ENCODE results near the gene EXOC7.
"Not testable (repeated sequence)": the region's sequence is repeated elsewhere in the genome, so short reads cannot be mapped to it uniquely, and the experiment has no call there.

The EXOC7 gene

DNA sequence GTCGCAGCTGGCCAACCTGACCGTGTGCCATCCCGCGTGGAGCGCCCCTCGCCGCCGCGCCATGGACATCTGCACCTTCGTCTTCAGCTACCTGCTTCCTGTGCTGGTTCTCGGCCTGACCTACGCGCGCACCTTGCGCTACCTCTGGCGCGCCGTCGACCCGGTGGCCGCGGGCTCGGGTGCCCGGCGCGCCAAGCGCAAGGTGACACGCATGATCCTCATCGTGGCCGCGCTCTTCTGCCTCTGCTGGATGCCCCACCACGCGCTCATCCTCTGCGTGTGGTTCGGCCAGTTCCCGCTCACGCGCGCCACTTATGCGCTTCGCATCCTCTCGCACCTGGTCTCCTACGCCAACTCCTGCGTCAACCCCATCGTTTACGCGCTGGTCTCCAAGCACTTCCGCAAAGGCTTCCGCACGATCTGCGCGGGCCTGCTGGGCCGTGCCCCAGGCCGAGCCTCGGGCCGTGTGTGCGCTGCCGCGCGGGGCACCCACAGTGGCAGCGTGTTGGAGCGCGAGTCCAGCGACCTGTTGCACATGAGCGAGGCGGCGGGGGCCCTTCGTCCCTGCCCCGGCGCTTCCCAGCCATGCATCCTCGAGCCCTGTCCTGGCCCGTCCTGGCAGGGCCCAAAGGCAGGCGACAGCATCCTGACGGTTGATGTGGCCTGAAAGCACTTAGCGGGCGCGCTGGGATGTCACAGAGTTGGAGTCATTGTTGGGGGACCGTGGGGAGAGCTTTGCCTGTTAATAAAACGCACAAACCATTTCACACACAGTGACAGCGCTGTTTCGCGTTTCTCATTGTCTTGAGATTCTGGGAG lies 26.6 kb downstream of the EXOC7 start:
- H3K4me3 ChIP-seq (ENCODE audit: extremely low read depth, insufficient read depth, low read length, poor library complexity, severe bottlenecking), result no peak overlapping the region
- 9 to 11% methylated on average over 67 to 72 of the region's 82 CpGs for WGBS, 2 experiments (ENCODE audit: insufficient coverage in 2 of 2)
- no peak overlapping the region for H3K27ac ChIP-seq (ENCODE audit: low read depth, low read length, severe bottlenecking)
- no peaks in the 10 kb centered on the region for H3K36me3 ChIP-seq (ENCODE audit: control insufficient read depth, insufficient read depth, low read length)
- no peaks in the 10 kb centered on the region for H3K9me3 ChIP-seq (ENCODE audit: control insufficient read depth, low read length)
- peaks cover 18% of the 10 kb centered on the region for H3K4me1 ChIP-seq (ENCODE audit: control insufficient read depth, insufficient read depth, low read length, poor library complexity, severe bottlenecking)

DNA sequence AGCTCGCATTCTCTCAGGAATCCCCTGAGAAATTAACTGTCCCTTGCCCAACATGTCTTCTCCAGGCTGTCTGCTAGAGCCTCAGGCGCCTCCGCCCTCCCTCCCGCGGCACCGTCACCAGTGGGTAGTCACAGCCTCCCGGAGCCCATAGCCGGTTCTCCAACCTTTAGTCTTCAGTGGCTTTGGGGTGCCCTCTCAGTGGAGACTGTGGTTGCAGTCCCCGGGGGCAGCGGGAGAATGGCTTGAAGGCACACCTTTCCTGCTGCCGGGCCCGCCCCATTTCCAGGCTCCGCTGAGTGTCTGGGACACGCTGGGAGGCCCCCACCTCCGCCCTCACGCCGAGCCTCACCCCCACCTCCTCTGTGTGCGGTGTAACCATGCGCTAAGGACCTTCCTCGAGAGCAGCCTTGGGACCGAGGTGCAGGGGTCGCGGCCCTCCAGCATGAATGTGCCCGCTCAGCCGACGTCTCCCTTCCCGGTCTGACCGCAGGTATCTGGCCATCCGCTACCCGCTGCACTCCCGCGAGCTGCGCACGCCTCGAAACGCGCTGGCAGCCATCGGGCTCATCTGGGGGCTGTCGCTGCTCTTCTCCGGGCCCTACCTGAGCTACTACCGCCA lies 27.3 kb downstream of the EXOC7 start:
- no peaks in the 10 kb centered on the region for H3K9me3 ChIP-seq (ENCODE audit: control insufficient read depth, low read length)
- H3K4me3 ChIP-seq (ENCODE audit: extremely low read depth, insufficient read depth, low read length, poor library complexity, severe bottlenecking), result no peak overlapping the region
- H3K36me3 ChIP-seq (ENCODE audit: control insufficient read depth, insufficient read depth, low read length), result no peaks in the 10 kb centered on the region
- H3K27ac ChIP-seq (ENCODE audit: low read depth, low read length, severe bottlenecking), result no peak overlapping the region
- 5 to 7% methylated on average over 40 to 41 of the region's 41 CpGs for WGBS, 2 experiments (ENCODE audit: insufficient coverage in 2 of 2)
- peaks cover 18% of the 10 kb centered on the region for H3K4me1 ChIP-seq (ENCODE audit: control insufficient read depth, insufficient read depth, low read length, poor library complexity, severe bottlenecking)

GRCh38 chr17:76075364-76076145 lies 28.0 kb downstream of the EXOC7 start:
- 2 to 3% methylated on average over 34 to 38 of the region's 48 CpGs for WGBS, 2 experiments (ENCODE audit: insufficient coverage in 2 of 2)
- H3K36me3 ChIP-seq (ENCODE audit: control insufficient read depth, insufficient read depth, low read length), result no peaks in the 10 kb centered on the region
- H3K27ac ChIP-seq (ENCODE audit: low read depth, low read length, severe bottlenecking), result no peak overlapping the region
- H3K9me3 ChIP-seq (ENCODE audit: control insufficient read depth, low read length), result no peaks in the 10 kb centered on the region
- H3K4me1 ChIP-seq (ENCODE audit: control insufficient read depth, insufficient read depth, low read length, poor library complexity, severe bottlenecking), result peaks cover 17% of the 10 kb centered on the region
- no peak overlapping the region for H3K4me3 ChIP-seq (ENCODE audit: extremely low read depth, insufficient read depth, low read length, poor library complexity, severe bottlenecking)

DNA sequence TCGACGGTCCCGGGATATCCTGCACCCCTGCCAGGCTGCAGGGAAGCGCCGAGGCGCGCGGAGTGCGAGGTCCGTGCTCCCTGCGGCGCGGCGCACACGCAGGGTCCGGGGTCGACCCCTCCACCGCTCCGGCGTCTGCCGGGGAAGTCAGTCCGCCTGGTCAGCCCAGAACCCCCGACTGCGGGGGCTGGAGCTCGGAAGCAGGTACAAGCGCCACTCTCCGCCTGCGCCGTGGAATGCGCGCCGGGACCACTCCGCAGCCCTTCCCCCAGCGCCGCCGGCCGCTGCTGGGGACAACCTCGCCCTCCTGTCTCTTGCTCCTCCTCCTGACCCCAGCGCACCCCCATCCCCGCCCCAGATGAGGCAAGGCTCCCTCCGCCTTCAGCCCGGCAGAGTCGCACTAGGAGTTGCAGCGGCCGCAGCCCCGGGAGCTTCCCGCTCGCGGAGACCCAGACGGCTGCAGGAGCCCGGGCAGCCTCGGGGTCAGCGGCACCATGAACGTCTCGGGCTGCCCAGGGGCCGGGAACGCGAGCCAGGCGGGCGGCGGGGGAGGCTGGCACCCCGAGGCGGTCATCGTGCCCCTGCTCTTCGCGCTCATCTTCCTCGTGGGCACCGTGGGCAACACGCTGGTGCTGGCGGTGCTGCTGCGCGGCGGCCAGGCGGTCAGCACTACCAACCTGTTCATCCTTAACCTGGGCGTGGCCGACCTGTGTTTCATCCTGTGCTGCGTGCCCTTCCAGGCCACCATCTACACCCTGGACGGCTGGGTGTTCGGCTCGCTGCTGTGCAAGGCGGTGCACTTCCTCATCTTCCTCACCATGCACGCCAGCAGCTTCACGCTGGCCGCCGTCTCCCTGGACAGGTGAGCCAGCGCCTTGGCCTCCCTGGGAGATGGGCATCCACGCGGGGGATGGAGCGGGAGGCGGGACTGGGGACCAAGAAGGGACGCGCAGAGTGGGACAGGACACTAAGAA lies 28.9 kb downstream of the EXOC7 start, which contains the start of gene GALR2:
Gene GALR2 (plus strand): TSS at position 392 of the 974 bp plus-strand sequence. CDS start 103 bp downstream, at position 495.
- Histone ChIP-seq H3K4me3 (ENCODE audit: extremely low read depth, insufficient read depth, low read length, poor library complexity, severe bottlenecking) (peak within 1 kb of the TSS; percentile 12), H3K36me3 (ENCODE audit: control insufficient read depth, insufficient read depth, low read length) (no peaks in the 10 kb centered on the region), H3K9me3 (ENCODE audit: control insufficient read depth, low read length) (no peaks in the 10 kb centered on the region), H3K4me1 (ENCODE audit: control insufficient read depth, insufficient read depth, low read length, poor library complexity, severe bottlenecking) (peaks cover 11% of the 10 kb centered on the region), H3K27ac (ENCODE audit: low read depth, low read length, severe bottlenecking) (no peak within 1 kb of the TSS)
- 1 to 3% methylated on average over 65 to 80 of the region's 92 CpGs for WGBS, 2 experiments (ENCODE audit: insufficient coverage in 2 of 2)

DNA sequence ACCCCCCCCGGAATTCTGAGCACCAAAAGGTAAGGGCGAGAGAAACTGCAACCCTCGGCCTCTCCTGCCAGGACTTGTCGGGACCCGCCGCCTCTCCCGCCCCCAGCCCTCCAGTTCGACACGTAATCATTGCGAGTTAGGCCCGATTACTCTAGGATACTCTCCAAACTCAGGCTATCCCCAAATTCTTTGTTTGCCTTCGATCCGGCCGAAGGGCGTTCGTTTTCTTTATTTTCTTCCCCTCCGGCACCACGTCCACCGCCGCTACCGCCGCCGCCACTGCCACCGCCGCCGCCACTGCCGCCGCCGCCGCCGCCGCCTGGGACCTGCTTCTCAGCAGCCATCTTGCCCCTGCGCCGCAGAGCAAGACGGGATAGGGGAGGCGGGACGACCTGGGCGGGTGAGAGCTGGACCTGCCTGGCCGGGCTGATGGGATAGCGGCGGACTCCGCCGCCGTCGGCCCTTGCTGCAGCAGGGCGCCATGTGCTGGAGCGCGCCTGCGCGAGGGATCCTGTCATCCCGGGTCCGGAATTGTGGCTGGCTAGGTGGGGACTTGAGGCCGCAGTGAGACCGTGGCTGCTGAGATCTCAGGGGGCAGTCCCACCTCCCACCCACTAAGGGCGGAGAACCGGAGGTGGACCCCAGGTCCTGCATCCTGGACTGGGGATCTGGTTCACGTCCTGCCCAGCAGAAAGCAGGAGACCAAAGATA lies 31.3 kb downstream of the EXOC7 start, which contains the start of gene SRP68:
Gene SRP68 (minus strand): TSS at position 370 of the 711 bp plus-strand sequence. CDS start 26 bp downstream, at position 344.
- peaks cover 11% of the 10 kb centered on the region for H3K4me1 ChIP-seq (ENCODE audit: control insufficient read depth, insufficient read depth, low read length, poor library complexity, severe bottlenecking)
- H3K36me3 ChIP-seq (ENCODE audit: control insufficient read depth, insufficient read depth, low read length), result peaks cover 20% of the 10 kb centered on the region
- no peaks in the 10 kb centered on the region for H3K9me3 ChIP-seq (ENCODE audit: control insufficient read depth, low read length)
- H3K4me3 ChIP-seq (ENCODE audit: extremely low read depth, insufficient read depth, low read length, poor library complexity, severe bottlenecking), result peak within 1 kb of the TSS; percentile 81
- H3K27ac ChIP-seq (ENCODE audit: low read depth, low read length, severe bottlenecking), result peak within 1 kb of the TSS; percentile 36
- WGBS, 2 experiments (ENCODE audit: insufficient coverage in 2 of 2), result 1% methylated on average over 46 to 49 of the region's 57 CpGs

GRCh38 chr17:76071531-76072147 lies 31.9 kb downstream of the EXOC7 start:
- H3K9me3 ChIP-seq (ENCODE audit: control insufficient read depth, low read length), result no peaks in the 10 kb centered on the region
- H3K27ac ChIP-seq (ENCODE audit: low read depth, low read length, severe bottlenecking), result peak overlapping the region; percentile 36
- H3K4me1 ChIP-seq (ENCODE audit: control insufficient read depth, insufficient read depth, low read length, poor library complexity, severe bottlenecking), result peaks cover 10% of the 10 kb centered on the region
- peak overlapping the region; percentile 81 for H3K4me3 ChIP-seq (ENCODE audit: extremely low read depth, insufficient read depth, low read length, poor library complexity, severe bottlenecking)
- H3K36me3 ChIP-seq (ENCODE audit: control insufficient read depth, insufficient read depth, low read length), result peaks cover 27% of the 10 kb centered on the region
- 14 to 17% methylated on average over 12 of the region's 15 CpGs for WGBS, 2 experiments (ENCODE audit: insufficient coverage in 2 of 2)

- Histone ChIP-seq H3K4me1 (ENCODE audit: control insufficient read depth, insufficient read depth, low read length, poor library complexity, severe bottlenecking) (no peaks in the 10 kb centered on the region), H3K9me3 (ENCODE audit: control insufficient read depth, low read length) (no peaks in the 10 kb centered on the region), H3K36me3 (ENCODE audit: control insufficient read depth, insufficient read depth, low read length) (peaks cover 79% of the 10 kb centered on the region), H3K4me3 (ENCODE audit: extremely low read depth, insufficient read depth, low read length, poor library complexity, severe bottlenecking) (no peak overlapping the region), H3K27ac (ENCODE audit: low read depth, low read length, severe bottlenecking) (no peak overlapping the region)
- WGBS, 2 experiments (ENCODE audit: insufficient coverage in 2 of 2), result 98 to 100% methylated on average over 4 of the region's 4 CpGs
Observed at GRCh38 chr17:76065775-76066174, 37.8 kb downstream of the EXOC7 start.

DNA sequence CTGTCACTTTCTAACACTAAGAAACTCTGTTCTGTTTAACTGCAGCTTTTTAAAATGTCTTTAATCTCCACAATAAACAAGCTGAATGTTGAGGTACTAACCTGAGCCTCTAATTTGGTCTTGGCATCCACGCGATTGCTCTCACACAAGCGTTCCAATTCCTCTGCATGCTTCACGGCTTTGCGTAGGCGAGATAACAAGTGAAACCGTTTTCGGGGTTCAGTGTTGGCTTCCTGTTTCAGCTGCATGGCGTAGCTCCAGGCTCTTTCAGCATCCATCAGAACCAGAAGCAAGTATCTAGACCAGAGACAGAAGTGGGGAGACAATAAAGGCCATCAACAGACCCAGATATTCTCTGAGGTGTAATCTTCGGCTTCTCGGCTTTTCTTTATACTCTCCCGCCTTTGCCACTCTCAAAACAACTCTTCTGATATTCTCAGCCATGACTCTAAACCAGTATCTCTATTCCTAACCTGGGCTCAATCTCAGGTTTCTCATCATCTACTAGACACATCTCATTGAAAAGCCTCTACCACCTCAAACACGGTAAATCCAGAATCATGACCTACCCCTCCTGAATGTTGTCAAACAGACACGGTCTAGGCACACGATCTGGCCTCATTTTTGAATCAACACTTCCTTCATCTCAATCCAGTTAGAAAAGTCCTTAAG lies 39.6 kb downstream of the EXOC7 start:
- 95 to 98% methylated on average over 15 of the region's 15 CpGs for WGBS, 2 experiments (ENCODE audit: insufficient coverage in 2 of 2)
- Histone ChIP-seq H3K4me1 (ENCODE audit: control insufficient read depth, insufficient read depth, low read length, poor library complexity, severe bottlenecking) (no peaks in the 10 kb centered on the region), H3K4me3 (ENCODE audit: extremely low read depth, insufficient read depth, low read length, poor library complexity, severe bottlenecking) (no peak overlapping the region), H3K36me3 (ENCODE audit: control insufficient read depth, insufficient read depth, low read length) (peaks cover 91% of the 10 kb centered on the region), H3K27ac (ENCODE audit: low read depth, low read length, severe bottlenecking) (no peak overlapping the region), H3K9me3 (ENCODE audit: control insufficient read depth, low read length) (no peaks in the 10 kb centered on the region)

GRCh38 chr17:76058264-76058663 lies 45.3 kb downstream of the EXOC7 start:
- not testable (repeated sequence) for H3K4me1 ChIP-seq (ENCODE audit: control insufficient read depth, insufficient read depth, low read length, poor library complexity, severe bottlenecking); H3K27ac ChIP-seq (ENCODE audit: low read depth, low read length, severe bottlenecking); H3K9me3 ChIP-seq (ENCODE audit: control insufficient read depth, low read length); H3K4me3 ChIP-seq (ENCODE audit: extremely low read depth, insufficient read depth, low read length, poor library complexity, severe bottlenecking)
- H3K36me3 ChIP-seq (ENCODE audit: control insufficient read depth, insufficient read depth, low read length), result peaks cover 82% of the 10 kb centered on the region
- 89 to 93% methylated on average over 4 to 5 of the region's 6 CpGs for WGBS, 2 experiments (ENCODE audit: insufficient coverage in 2 of 2)

All from mesodermal cell (in vitro differentiated cells).